Pericardium fibroblast (primary cell): ENCODE measurements around the gene VWDE. TPM values are rescaled to one million over a fixed set of nuclear protein-coding genes. Genes with fewer than 3 reads are reported as not detected.

ENCODE experiments used
- total RNA-seq: library from RNA; depleted of rRNA; stranded (reverse); fragments of >200 nt; gene quantifications from 2 replicates; pipeline ENCODE4 v1.2.3, GENCODE V29; 2015

The VWDE gene
- not detected in 2 replicates for total RNA-seq

GRCh38 chr7:12403287-12404181 lies at the start of gene VWDE:
Gene VWDE, minus strand, starts transcription at chr7:12403865. Its CDS starts 149 bp downstream, at chr7:12403716.

Other genes starting within 250 kb of the VWDE start
- gene TMEM106B, start 192.6 kb downstream of the VWDE start, total RNA-seq, result 31.2 and 50.2 TPM in 2 replicates
- gene SCIN, start 166.9 kb upstream of the VWDE start, total RNA-seq, result not detected in 2 replicates